T47D (cell line): Measurements from ENCODE around the gene NR0B2.

Experiments
- DNase-seq, 2 experiments: peaks; one replicate each; pipeline versions ENCODE4 v3.0.0 to v3.0.0-alpha.2; 2011 to 2012; ENCODE audit warnings: low read depth in 1 of 2, low spot score in 1 of 2
- JUND ChIP-seq: IDR thresholded peaks from 2 replicates; pipeline ENCODE4 v1.6.1; 2012; ENCODE audit warnings: low read depth
- in situ Hi-C: cut with HindIII; loops from 2 replicates; pipeline ENCODE4 v1.10.0; 2016; ENCODE audit warnings: low sequenced_read_pairs, low pct_unique_long_range_greater_than_20kb

NR0B2 gene

DNA sequence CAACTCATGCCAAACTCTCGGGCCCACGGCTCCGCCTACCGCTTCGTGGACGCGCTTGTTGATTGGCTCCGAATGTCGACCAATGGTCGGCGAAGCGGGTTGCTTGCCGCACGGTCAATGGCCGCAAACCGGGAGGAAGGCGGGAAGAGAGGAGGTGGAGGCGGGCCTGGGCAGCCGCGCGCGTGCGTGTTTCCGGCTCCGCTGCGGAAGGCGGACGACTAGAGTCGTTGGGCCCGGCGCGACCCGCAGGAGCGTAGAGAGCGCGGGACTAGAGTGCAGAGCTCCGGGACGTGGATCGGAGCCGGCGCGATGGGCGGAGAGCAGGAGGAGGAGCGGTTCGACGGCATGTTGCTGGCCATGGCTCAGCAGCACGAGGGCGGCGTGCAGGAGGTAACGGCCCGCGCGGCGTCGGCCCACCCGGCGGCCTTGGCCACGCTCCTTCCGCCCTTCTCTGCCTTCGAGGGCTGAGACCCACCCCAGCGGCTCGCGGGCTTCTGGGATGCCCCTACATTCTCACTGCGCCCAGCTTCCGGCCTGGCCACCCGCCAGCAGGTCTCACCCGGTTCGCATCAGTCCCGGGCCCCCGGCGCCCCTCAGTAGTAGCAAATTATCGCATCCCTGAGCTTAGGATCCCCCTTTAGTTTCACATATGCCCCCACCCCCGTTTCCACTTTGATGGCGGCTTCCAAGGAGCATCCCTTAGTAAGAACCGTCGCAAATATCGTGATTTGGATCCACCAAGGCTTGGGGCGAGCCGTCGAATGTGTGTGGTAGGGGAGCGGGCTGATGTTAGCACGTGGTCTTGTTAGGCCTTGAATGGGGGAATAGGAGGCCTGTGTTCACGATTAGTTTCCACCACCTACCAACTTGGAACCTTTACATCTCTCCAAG, 8.0 kb upstream of the NR0B2 start, which contains the start of gene NUDC:
TSS of gene NUDC (plus strand) at position 204 of the 891 bp plus-strand sequence. CDS start at position 310, 106 bp downstream.
- in situ Hi-C loops: no loop called here
- peak; percentile 85 to 96 for DNase-seq
- TF ChIP-seq JUND: no peak

GRCh38 chr1:26921126-26921539, 7.4 kb upstream of the NR0B2 start:
- in situ Hi-C loops: no loop called here
- DNase-seq: no peak
- no peak for TF ChIP-seq JUND

- DNase-seq: no peak
- no peak for TF ChIP-seq JUND
- in situ Hi-C loops: no loop called here
These were observed 1.5 kb upstream of the NR0B2 start for GRCh38 chr1:26915204-26915842.

DNA sequence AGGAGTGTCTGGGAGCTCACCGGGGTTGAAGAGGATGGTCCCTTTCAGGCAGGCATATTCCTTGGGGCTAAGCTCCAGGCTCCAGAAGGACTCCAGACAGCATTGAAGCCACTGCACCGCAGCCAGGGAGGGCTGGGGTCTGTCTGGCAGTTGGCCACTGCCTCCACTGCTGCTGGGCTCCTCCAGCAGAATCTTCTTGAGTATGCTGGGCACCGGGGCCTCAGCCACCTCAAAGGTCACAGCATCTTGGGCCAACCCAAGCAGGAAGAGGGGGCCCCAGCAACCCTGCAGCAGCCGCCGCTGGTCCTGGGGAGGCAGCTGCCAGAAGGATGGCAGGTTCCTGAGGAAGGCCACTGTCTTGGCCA, 404 bp downstream of the NR0B2 start:
- TF ChIP-seq JUND: no peak
- no peak for DNase-seq
- in situ Hi-C loops: no loop called here

DNA sequence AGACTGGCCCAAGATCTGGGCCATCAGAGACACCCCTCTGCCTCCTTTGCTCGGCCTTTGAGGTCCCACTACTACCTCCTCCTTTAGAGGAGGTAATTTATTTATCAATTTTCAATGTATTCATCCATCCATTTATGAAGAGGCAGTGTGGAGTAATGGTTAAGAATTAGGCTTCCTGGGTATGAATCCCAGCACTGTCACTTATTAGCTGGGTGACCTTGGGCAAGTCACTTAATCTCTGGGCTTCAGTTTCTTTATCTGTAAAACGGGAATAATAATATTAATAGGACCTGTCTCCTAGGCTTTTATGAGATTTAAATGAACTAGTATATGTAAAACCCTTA, 1.7 kb downstream of the NR0B2 start:
- DNase-seq: no peak
- in situ Hi-C loops: no loop called here
- no peak for TF ChIP-seq JUND

- no peak for TF ChIP-seq JUND
- in situ Hi-C loops: no loop called here
- no peak for DNase-seq
These were observed 2.2 kb downstream of the NR0B2 start for GRCh38 chr1:26911399-26912146.

GRCh38 chr1:26910343-26911160, 3.2 kb downstream of the NR0B2 start:
- in situ Hi-C loops: no loop called here
- no peak for DNase-seq
- TF ChIP-seq JUND: no peak

GRCh38 chr1:26909951-26910342, 3.8 kb downstream of the NR0B2 start:
- TF ChIP-seq JUND: no peak
- in situ Hi-C loops: no loop called here
- DNase-seq: no peak

DNA sequence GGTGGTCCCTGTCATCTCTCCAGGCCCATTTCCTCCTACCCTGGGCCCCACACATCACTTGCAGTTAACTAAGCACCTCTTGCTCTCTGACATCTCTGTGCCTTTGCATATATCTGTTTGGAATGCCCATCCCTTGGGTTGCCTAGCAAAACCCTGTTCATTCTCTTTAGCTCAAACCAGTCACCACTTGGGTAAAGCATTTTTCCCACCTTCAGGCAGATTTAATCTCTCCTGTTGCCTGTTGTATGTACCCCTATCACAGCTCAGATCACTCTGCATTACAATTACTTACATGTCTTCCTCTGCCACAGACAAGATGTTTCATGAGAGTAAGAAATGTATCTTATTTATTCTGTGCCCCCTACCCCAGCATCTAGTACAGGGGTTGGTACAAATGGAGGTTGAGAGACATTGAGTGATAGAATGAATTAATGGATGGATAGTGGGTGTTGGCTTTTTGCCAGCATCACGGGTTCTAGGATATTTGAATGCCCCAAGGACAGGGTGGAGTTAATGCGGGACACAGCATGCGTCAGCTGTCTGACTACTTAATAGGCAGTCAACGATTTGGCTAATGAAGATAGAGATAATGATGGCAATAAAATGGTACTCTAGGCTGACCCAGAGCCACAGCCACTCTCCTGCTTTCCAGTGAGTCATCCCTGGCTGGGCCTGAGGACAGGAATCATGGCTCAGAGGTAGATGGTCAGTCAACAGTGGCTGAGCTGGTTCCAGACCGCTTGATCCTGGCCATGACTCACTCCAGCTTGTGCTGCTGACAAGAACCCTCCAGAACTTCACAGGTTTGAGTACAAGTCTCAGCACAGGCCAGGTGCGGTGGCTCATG, 6.5 kb downstream of the NR0B2 start:
- no peak for TF ChIP-seq JUND
- in situ Hi-C loops: no loop called here
- peak in 1 of 2 experiments; percentile 46 for DNase-seq

DNA sequence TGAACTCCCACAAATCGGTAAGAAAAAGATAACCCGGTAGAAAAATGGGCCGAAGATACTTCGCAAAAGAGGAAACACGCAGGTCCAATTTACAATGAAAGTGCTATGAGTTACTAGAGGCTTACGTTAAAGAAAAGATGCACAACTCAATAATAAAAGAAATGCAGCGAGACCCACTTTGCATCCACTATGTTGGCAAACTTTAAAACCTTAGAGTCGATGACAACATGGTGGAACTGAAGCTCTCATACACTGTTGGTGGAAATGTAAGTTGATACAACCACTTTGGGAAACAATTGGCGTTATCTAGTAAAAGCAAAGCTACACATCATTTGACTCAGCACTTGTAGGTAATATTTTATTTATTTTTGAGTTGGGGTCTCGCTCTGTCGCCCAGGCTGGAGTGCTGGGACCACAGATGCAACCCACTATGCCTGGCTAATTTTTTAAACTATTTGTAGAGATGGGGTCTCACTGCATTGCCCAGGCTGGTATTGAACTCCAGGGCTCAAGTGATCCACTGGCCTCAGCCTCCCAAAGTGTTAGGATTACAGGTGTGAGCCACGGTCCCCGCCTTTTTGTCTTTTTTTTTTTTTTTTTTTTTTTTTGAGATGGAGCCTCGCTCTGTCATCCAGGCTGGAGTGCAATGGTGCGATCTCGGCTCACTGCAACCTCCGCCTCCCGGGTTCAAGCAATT, 12.8 kb downstream of the NR0B2 start:
- no peak for TF ChIP-seq JUND
- no peak for DNase-seq
- in situ Hi-C loops: no loop called here
